Measurements from ENCODE around the gene KRTAP10-9.
"Not testable (repeated sequence)": the region's sequence is repeated elsewhere in the genome, so short reads cannot be mapped to it uniquely, and the experiment has no call there.

KRTAP10-9 gene, protein sequence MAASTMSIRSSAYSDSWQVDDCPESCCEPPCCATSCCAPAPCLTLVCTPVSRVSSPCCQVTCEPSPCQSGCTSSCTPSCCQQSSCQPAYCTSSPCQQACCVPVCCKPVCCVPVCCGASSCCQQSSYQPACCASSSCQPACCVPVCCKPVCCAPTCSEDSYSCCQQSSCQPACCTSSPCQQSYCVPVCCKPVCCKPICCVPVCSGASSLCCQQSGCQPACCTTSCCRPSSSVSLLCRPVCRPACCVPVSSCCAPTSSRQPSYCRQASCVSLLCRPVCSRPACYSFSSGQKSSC

DNA sequence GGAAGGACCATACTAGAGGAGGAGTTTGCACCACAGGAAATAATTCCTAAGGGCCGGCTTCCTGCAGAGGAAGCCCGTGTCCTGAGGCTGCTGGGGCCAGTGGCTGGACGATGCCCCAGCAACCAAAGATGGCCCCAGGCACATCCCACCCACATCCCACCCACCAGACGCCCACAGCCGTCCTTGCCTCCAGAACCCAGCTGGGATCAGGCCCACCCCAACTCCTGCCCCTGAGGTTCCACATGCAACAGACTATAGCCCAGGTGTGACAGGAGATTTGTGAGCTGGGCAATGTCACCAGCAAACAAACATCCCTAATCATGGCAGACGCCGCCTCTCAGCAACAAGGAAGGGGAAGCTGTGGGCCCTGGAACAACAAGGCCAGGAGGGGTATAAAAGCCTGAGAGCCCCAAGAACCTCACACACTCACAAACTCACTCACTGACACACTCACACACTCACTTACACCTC lies at the start of gene KRTAP10-9:
Gene KRTAP10-9 (plus strand): TSS at position 421 of the 471 bp plus-strand sequence. CDS start 79 bp downstream, outside the sequence.
- no peak for DNase-seq

- no peak for DNase-seq
Observed at GRCh38 chr21:44578371-44579055, 48.4 kb upstream of the KRTAP10-9 start.

DNA sequence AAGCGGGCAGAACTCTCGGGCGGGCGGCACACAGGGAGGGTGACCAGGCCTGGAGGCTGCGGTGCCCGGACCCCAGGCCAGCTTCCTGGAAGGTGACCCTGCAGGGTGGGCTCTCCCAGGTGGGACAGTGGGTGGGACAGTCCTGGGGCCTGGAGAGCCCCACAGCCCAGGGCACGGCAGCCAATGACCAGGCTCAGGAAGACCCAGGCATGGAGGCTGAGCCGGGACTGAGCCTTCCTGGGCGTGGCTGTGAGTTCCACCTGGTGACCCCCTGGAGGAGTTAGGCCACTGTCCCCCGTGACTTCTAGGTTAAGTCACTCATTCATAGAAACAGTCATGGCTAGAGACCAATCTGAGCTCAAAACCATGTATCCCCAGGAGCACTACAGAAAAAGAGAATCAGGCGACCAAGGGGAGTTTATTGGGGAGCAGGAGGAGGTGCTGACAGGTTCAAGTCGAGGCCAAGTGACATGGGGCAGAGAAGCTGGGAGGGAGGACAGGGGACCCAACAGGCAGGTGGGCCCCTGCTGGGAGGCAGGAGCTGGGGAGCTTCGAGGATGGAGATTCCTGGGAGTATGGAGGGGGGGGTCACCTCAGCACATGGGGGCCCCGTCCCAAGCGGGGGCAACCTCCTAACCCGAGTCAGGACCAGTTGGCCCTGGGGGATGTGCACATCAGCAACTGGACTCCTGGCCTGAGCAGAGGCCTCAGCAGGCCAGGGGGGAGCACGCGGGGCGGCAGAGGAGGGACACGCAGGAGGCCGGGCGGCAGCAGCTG lies 47.6 kb upstream of the KRTAP10-9 start:
- no peak for DNase-seq

DNA sequence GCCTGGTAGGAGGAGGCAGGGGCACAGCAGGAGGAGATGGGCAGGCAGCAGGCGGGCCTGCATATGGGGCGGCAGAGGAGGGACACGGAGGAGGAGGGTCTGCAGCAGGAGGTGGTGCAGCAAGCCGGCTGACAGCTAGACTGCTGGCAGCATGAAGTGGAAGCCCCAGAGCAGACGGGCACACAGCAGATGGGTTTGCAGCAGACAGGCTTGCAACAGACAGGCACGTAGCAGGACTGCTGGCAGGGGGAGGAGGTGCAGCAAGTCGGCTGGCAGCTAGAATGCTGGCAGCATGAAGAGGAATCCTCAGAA lies 47.1 kb upstream of the KRTAP10-9 start:
- DNase-seq = no peak

- DNase-seq = not testable (repeated sequence)
Observed at GRCh38 chr21:44580231-44580821, 46.6 kb upstream of the KRTAP10-9 start, which contains the start of gene KRTAP10-5. KRTAP10-5 (minus strand) TSS chr21:44580604; CDS start chr21:44580578, 26 bp downstream.

- no peak for DNase-seq
Observed at GRCh38 chr21:44581158-44581557, 45.7 kb upstream of the KRTAP10-9 start.

DNA sequence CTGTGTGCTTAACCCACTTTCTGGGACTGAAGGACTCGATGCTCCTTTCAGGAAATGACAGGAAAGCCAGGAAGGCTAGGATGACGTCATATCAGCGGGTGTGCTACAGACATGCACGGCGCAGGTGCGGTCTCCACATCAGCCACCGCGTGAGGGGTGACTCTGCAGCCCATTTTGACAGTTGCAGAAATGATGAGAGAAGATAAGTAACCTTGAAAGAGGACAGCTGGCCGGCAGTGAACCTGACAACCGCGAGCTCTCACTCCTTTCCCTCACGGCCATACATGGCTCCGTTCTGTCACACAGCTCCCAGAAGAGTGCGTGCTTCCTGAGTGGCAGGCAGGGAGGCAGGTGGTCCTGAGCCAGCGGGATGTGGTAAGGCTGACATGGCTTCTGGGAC lies 44.8 kb upstream of the KRTAP10-9 start:
- DNase-seq = peak; percentile 11

DNA sequence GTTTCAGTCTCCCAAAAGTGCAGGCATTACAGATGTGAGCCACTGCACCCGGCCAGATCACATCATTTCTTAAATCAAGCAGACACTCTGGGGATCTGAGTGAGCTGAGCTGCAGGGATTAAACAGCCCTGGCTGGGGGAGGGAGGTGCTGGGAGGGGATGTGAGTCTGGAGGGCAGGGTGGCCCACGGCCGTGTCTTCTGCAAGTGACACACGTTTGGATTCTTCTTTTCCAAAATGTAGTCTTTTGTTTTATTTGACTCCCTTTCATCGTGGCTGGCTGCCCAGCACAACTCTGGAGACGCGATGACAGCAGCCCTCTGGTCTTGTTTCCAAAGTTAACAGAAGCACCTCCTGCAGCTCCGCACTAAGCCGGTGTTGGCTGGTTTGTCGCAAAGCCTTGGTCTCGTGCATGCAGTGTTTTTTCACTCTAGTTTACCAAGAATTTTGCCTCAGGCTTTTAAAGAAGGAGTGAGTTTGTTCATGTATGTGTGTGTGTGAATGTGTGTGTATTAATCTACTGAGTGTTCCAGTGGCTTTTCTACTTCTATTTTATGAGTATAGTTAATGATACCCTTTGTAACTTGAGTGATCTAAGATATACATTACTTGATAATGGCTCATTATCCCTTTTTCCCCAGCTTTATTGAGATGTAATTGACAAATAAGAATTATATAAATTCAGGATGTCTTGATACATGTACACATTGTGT lies 43.6 kb upstream of the KRTAP10-9 start:
- no peak for DNase-seq

DNA sequence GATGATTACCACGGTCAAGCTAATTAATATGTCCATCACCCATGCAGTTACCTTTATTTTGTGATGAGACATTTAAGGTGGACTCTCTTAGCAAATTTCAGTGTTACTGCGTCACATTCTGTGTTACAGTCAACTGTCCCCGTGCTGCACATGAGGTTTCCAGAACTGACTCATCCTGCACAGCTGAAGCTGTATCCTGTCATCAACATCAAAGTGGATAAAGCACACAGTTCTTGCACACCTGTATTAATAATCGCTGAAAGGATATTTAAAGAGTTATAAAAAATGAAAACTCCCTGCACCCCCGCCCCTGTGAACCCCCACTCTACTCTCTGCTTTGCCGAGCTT lies 43.1 kb upstream of the KRTAP10-9 start:
- DNase-seq = no peak

- DNase-seq = no peak
Observed at GRCh38 chr21:44585892-44586291, 41.0 kb upstream of the KRTAP10-9 start.

- no peak for DNase-seq
Observed at GRCh38 chr21:44589094-44589493, 37.8 kb upstream of the KRTAP10-9 start.

DNA sequence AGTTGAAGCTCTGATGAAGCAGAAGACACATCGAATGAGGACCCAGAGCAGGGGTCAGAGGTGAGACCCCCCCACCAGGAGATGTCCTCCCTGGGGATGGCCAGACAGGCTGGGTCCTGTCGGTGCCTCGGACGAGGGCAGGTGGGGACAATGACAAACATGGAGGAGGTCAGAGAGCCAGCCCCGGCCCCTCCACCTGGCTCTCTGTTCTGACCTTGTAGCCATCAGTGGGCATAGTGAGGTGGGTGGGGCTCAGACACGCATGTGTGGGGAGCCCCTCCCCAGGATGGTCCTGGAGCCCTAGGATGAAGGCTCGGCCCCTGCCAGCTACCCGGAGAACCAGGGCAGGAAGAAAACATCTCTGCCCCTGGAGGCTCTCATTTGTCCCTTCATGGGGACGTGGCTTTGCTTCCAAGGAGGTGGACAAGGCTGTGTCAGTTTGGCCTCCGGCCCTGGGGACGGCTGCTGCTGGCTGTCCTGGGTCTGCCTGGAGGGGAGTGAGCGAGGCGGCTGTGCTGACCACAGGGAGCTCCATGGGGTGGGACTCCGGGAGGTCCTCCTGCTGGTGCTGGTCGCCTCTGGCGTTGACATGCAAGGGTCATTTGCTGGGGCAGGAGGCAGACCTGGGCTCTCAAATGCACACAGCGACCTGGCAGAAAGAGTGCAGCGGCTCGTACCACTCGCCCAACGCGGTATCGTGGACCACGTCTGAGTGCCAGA lies 37.1 kb upstream of the KRTAP10-9 start:
- DNase-seq = no peak

- DNase-seq = no peak
Observed at GRCh38 chr21:44590311-44590721, 36.6 kb upstream of the KRTAP10-9 start.

- DNase-seq = not testable (repeated sequence)
Observed at GRCh38 chr21:44590897-44591800, 35.7 kb upstream of the KRTAP10-9 start.

DNA sequence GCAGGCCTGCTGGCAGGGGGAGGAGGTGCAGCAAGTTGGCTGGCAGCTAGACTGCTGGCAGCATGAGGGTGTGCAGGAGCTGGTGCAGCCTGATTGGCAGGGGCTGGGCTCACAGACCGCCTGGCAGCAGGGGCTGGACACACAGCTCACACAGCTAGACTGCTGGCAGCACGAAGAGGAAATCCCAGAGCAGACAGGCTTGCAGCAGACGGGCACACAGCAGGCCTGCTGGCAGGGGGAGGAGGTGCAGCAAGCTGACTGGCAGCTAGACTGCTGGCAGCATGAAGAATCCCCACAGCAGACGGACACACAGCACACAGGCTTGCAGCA lies 35.1 kb upstream of the KRTAP10-9 start:
- DNase-seq = not testable (repeated sequence)

GRCh38 chr21:44592446-44593311 lies 34.2 kb upstream of the KRTAP10-9 start, which contains the start of gene KRTAP10-6:
KRTAP10-6 (minus strand) TSS chr21:44592505; CDS start chr21:44592484, 21 bp downstream.
- DNase-seq = no peak

GRCh38 chr21:44593598-44594405 lies 33.1 kb upstream of the KRTAP10-9 start:
- DNase-seq = peak; percentile 20

DNA sequence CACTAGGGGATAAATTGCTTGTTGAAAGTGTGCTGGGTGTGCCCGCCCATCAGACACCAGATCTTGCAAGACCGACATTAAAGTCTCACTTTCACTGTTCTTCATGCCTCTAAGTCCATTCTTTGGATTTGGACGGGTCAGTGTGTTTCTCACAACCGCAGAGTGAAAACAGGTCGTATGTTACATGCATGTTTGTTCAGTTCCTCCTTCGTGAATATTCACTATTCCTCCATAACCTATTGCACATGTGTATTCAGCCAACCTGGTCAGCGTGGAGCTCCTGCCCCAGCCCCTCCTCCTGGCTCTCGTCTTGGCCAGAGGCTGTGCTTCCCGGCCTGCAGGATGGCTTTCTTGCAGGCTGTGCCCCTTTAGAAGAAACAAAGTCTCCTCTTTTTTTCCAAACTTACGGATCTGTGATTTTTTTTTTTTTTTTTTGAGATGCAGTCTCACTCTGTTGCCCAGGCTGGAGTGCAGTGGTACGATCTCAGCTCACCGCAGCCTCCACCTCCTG lies 32.4 kb upstream of the KRTAP10-9 start:
- no peak for DNase-seq

- DNase-seq = no peak
Observed at GRCh38 chr21:44595524-44595923, 31.4 kb upstream of the KRTAP10-9 start.
